Stimulated activated naive CD4-positive, alpha-beta T cell (primary cell): ENCODE results near the gene ARID3C.

Experiments used
- DNase-seq, 6 experiments: peaks; one replicate each; lab custom pipeline; 2025; lab: John Stamatoyannopoulos, UW

Gene ARID3C

DNA sequence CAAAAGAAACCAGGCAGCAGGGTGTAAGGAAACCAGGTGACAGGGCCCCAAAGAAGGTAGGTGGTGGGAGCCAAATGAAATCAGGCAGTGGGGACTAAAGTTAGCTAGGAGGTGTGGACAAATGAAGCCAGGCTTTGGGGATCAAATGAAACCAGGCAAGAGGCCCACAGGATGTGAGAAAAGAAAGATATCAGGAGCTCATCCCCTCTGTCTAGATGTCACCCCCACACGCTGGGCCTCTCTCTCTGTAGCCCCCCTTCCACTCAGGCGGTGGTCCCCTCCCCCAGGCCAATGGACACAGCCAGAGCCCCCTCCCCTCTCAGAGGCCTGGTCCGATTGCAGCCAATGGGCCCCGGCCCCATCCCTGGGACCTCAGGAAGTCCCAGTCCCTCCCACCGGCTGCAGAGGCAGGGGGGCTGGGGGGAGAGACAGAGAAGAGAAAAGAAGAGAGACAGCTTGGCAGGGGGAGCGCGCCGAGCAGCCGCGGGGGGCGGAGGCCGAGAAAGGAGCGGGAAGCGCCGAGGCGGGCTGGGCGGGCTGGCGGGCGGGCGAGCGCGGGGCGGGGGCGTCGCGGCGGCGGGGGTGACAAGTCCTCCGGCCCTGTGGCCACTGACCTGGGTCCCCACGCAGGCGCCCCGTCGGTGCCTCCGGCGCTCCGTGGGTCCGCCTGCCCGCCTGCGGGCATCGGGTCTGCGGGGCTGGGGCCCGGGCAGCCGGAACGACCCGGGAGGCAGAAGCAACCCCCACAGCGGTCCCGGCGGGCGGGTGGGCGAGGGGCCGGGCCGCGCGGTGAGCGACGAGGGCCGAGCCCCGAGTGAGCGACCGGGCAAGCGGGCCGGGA, 51.2 kb downstream of the ARID3C start:
- DNase-seq: no peak

DNA sequence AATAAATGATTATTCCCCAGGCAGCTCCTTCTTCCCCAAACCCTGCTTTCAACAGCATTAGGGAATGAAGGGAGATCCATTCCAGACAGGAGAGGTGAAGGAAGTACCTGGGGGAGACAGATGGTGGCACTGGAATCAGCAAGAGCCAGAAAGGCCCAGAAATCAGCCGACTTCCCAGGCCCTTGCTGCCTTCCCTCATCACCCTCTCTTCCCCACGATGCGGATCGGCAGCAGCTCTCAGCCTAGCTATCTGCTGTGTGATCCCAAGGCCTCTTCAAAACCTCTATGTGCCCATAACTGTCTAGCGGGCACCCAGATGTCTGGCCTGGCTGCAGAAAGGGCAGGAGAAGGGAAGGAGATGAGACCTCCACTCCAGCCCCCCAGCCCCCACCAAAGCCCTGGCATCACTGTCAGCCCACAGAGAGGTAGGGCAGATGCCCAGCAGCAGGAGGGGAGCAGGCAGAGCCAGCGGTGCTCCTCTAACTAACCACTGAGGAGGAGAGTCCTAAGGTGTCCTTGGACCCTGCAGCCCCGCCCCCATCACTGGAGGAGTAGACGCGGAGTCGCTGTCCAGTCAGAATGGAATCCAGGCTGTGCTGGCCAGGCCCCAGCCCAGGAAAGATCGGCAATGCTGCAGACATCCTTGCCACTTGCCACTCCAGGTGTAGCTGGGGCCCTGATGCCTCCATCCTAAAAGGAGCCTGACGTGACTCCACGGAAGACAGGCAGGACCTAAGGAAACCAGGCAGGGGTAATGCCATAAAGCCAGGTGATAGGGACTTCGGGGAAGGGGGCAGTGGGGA, 52.1 kb downstream of the ARID3C start:
- no peak for DNase-seq

DNA sequence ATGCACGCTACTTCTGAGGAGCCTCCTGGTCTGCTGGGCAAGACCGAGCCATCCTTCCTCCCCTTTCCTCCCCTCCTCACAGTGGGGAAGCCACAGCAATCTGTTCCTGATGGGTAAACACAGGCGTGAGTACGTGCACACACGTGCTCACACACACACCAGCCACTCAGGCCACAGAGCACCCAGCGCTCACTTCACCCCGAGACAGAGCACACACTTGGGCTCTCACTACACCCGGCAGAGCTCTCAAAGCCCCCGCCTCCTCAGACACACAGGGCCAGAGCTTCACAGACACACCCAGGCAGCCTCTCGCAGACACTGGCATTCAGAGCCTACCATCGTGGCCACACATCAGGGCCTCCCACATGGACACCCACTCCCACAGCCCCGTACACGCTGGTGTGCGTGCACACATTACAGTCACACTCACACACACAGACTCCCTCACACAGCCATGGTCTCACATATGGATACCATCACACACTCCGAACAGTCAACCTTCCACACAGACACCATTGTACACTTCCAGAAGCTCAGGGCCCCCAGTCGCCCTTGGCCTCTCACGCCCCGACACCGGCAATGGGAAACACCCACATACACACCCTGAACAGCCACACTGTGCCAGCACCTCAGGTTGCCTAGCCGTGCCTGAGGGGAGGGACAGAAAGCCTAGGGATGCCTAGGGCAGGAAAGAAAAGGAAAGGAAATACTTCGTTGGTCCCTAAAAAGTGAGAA, 52.8 kb downstream of the ARID3C start:
- no peak for DNase-seq

DNA sequence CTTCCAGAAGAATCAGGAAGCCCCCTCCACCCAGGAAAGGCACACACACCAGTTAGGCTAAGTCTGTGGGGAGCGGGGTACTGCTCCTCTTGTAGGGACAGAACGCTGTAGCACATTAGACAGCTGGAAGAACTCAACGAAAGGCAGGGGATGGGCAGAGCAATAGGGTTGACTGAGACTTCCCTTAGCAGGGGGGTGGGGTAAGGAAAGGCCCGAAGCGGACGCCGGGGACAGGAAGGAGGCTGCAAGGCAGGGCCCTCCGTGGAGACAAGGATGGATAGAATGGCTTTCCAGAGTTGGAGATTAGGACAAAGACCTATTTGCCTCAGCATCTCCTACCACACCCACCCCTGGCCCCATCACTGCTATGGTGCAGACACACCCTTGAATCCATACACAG, 53.6 kb downstream of the ARID3C start:
- DNase-seq: no peak

- no peak for DNase-seq
These were observed 54.3 kb downstream of the ARID3C start for GRCh38 chr9:34574571-34574970.

DNA sequence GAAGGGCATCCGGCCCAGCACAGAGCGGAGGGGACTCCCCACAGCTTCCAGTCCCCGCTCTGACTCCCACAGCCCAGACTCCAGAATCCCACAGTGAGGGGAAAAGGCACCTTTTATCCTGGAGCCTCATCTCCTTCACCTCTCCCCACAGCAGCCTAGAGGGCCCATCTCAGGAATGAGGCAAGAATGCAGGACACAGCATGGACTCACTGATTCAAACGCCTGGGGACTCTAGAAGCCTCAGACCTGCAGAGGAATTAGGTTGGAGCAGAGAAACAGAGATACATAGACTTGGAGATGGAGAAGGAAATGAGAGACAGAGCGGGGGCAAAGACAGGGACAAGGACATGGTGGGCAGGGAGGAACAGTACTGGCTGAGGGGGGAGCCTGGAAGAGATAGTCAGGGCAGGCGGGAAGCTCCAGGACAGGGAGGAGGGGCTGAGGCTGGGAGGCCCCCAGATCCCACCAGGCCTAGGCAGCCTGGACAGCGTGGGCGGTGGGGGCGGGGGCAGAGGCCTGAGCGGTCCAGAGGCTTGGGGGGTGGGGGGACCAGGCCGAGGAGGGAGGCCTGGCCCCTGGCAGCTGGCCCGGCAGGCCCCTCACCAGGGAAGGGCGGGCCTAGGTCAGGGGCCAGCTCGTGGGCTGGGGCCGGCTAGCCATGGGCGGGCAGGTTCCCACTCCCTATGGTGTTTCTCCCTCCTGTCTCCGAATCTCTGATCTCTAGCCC, 55.1 kb downstream of the ARID3C start:
- no peak for DNase-seq

DNA sequence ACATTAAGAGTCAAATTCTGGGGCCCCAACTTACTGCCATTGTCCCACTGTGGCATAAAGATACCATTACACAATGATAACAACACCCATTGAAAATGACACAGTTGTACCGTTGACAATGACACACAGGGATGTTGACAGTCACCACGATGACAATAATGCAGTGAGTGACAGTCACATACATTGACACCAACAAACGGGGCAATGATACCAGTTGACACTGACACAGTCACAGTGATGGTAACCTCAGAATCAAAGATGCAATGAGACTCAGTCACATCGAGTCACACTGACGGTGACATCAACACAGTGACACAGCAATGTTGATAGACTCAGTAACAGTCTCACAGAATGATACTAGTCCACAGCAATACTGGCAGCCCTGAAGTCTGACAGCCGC, 56.2 kb downstream of the ARID3C start:
- DNase-seq: no peak

- no peak for DNase-seq
These were observed 56.8 kb downstream of the ARID3C start for GRCh38 chr9:34572092-34572491.

- no peak for DNase-seq
These were observed 57.4 kb downstream of the ARID3C start for GRCh38 chr9:34571481-34571810.
